HepG2 (cell line): Measurements from ENCODE around the gene TAF1B. TPM values are rescaled to one million over a fixed set of nuclear protein-coding genes. Genes with fewer than 3 reads are reported as not detected.
A peak's percentile ranks its signal among the peaks of the same experiment; 100 is the strongest.

Experiments
- ATF7 ChIP-seq, 2 experiments: fragments of 450-650 bp in 1 of 2; sonication (generic) in 1 of 2; formaldehyde crosslinking in 1 of 2; IDR thresholded peaks; 2 replicates each; pipeline versions ENCODE4 v1.4.0 to v1.6.1; 2016 to 2020; ENCODE audit warnings: antibody characterized with exemption in 1 of 2, mild to moderate bottlenecking in 1 of 2, missing genetic modification reagents in 1 of 2
- CBX2 ChIP-seq, 2 experiments: fragments of 200-600 bp in 1 of 2; sonication (generic); formaldehyde crosslinking in 1 of 2; IDR thresholded peaks; 2 replicates each; pipeline versions ENCODE4 v1.7.0 to v1.8.1; 2018 to 2022; ENCODE audit warnings: low read depth in 2 of 2, low read length in 1 of 2, mild to moderate bottlenecking in 1 of 2, missing genetic modification reagents in 1 of 2
- FIP1L1 ChIP-seq: fragments of 200-400 bp; formaldehyde crosslinking; IDR thresholded peaks from 2 replicates; pipeline ENCODE4 v1.6.1; 2018; ENCODE audit warnings: low read depth, mild to moderate bottlenecking, low read length, moderate library complexity, borderline replicate concordance; ENCODE audit not compliant: insufficient read depth
- GLI4 ChIP-seq: sonication (generic); formaldehyde crosslinking; IDR thresholded peaks from 2 replicates; pipeline ENCODE4 v1.5.1; 2020; ENCODE audit warnings: missing genetic modification reagents, mild to moderate bottlenecking, moderate library complexity, borderline replicate concordance
- KAT7 ChIP-seq: IDR thresholded peaks from 2 replicates; pipeline ENCODE4 v1.6.1; 2018; ENCODE audit warnings: borderline replicate concordance, missing compliant biosample characterization
- MZF1 ChIP-seq: sonication (generic); formaldehyde crosslinking; IDR thresholded peaks from 2 replicates; pipeline ENCODE4 v1.8.1; 2023; ENCODE audit warnings: mild to moderate bottlenecking, missing genetic modification reagents, borderline replicate concordance
- NR2F6 ChIP-seq, 2 experiments: IDR thresholded peaks; 2 replicates each; pipeline ENCODE4 v1.6.1; 2016; ENCODE audit warnings: antibody characterized with exemption in 1 of 2, mild to moderate bottlenecking in 1 of 2
- PHF20 ChIP-seq: sonication (generic); formaldehyde crosslinking; IDR thresholded peaks from 2 replicates; pipeline ENCODE4 v1.5.0; 2020; ENCODE audit warnings: mild to moderate bottlenecking, missing genetic modification reagents
- TMF1 ChIP-seq: sonication (generic); formaldehyde crosslinking; IDR thresholded peaks from 2 replicates; pipeline ENCODE4 v1.8.1; 2022; ENCODE audit warnings: low read depth, missing genetic modification reagents
- polyA plus RNA-seq, 8 experiments: library from polyadenylated mRNA; depleted of rRNA in 3 of 8; stranded (reverse) in 7 of 8; unstranded in 1 of 8; fragments of >200 nt; fragmentation: Illumina TruSeq in 4 of 8; extraction: Trizol in 4 of 8; gene quantifications; 2 replicates each; pipeline versions ENCODE4 v1.2.1 to v1.2.3, GENCODE V29; 2011 to 2016; ENCODE audit warnings: low read depth in 4 of 8, missing spikeins in 1 of 8, mixed read lengths in 1 of 8; ENCODE audit not compliant: insufficient read depth in 1 of 8
- total RNA-seq, 5 experiments: library from RNA; depleted of rRNA; stranded (reverse); fragments of >200 nt; fragmentation: Illumina TruSeq; extraction: Trizol; gene quantifications; 2 replicates each; pipeline ENCODE4 v1.2.3, GENCODE V29; 2016; ENCODE audit warnings: low read depth in 1 of 5
- TF ChIP-seq, protein P1 (sequence below), 2 experiments: IDR thresholded peaks; 2 replicates each; pipeline ENCODE4 v1.6.1; 2011 to 2012; ENCODE audit warnings: low read length in 2 of 2, borderline replicate concordance in 1 of 2, low read depth in 1 of 2, mild to moderate bottlenecking in 1 of 2, moderate library complexity in 1 of 2
- TF ChIP-seq, protein P2 (sequence below): sonication (generic); formaldehyde crosslinking; conservative IDR thresholded peaks from 2 replicates; pipeline ENCODE4 v1.5.0; 2020; ENCODE audit warnings: missing genetic modification reagents
- TF ChIP-seq, protein P3 (sequence below): sonication (generic); formaldehyde crosslinking; IDR thresholded peaks from 2 replicates; pipeline ENCODE4 v1.5.1; 2020; ENCODE audit warnings: mild to moderate bottlenecking, missing genetic modification reagents, moderate library complexity
- TF ChIP-seq, protein P4 (sequence below): sonication (generic); formaldehyde crosslinking; IDR thresholded peaks from 2 replicates; pipeline ENCODE4 v1.4.0; 2020; ENCODE audit warnings: missing genetic modification reagents

TAF1B gene
- total and polyA plus RNA-seq, 2 of the 13 experiments (the other 11 are each of a cell fraction or from before 2014, with no cell fraction given) = 13.3 to 27.7 TPM

DNA sequence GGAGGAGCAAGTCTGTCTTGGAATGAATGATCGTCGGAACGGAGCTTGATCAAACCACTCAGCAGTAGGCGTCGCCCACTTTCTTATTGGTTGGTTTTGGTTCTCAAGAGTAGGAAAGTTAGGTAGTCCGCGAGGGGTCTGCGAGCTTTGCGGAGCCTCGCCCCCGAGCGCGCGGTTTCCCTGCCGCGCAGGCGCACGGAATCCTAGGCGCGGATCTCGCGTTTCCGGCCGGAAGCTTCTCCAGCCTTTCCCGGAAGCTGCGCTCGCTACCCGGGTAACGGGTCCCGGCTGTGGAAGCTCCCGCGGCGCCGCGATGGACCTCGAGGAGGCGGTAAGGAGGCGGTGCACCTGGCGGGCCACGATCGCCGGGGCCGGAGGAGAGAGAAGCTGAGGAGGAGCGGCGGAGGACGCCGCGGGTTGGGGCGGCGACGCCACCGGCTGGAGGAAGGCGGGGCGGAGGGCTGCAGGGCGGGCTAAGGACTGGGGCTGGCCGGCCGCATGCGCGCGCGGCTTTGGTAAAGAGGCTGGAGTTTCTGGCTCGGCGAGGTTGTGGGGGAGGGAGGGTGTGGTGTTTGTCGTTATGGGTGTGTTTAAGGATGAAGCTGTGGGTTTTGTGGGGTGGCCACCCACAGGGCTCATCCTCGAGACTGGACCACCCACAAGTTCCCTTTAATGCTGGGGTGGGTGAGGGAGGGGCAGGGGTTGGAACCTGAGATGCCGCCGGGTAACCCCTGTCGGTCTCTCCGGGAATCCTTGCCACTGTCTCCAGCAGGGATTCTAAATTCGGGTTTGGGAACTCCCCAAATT is at the start of gene TAF1B (continued):
- TF ChIP-seq GLI4 (CRISPR knock-in tag) (peak; percentile 98; the same call in 1 of the 2 replicates), NR2F6 (IDR thresholded peaks at IDR 0.05) (no peak; the same call in 1 of the 2 replicates), NR2F6 (CRISPR knock-in tag; IDR thresholded peaks at IDR 0.05) (peak; percentile 58; the same call in 1 of the 2 replicates), TMF1 (CRISPR knock-in tag) (peak; percentile 80), FIP1L1 (no peak), CBX2 (IDR thresholded peaks at IDR 0.05; ENCODE audit: low read depth, low read length) (no peak), CBX2 (CRISPR knock-in tag; IDR thresholded peaks at IDR 0.05; ENCODE audit: low read depth) (no peak), KAT7 (CRISPR knock-in tag) (peak; percentile 96), PHF20 (peak; percentile 89), ATF7 (IDR thresholded peaks at IDR 0.05) (no peak), ATF7 (CRISPR knock-in tag; IDR thresholded peaks at IDR 0.05) (no peak), MZF1 (CRISPR knock-in tag) (peak; percentile 55; the same call in 1 of the 2 replicates)
- TF ChIP-seq, protein P1, sequence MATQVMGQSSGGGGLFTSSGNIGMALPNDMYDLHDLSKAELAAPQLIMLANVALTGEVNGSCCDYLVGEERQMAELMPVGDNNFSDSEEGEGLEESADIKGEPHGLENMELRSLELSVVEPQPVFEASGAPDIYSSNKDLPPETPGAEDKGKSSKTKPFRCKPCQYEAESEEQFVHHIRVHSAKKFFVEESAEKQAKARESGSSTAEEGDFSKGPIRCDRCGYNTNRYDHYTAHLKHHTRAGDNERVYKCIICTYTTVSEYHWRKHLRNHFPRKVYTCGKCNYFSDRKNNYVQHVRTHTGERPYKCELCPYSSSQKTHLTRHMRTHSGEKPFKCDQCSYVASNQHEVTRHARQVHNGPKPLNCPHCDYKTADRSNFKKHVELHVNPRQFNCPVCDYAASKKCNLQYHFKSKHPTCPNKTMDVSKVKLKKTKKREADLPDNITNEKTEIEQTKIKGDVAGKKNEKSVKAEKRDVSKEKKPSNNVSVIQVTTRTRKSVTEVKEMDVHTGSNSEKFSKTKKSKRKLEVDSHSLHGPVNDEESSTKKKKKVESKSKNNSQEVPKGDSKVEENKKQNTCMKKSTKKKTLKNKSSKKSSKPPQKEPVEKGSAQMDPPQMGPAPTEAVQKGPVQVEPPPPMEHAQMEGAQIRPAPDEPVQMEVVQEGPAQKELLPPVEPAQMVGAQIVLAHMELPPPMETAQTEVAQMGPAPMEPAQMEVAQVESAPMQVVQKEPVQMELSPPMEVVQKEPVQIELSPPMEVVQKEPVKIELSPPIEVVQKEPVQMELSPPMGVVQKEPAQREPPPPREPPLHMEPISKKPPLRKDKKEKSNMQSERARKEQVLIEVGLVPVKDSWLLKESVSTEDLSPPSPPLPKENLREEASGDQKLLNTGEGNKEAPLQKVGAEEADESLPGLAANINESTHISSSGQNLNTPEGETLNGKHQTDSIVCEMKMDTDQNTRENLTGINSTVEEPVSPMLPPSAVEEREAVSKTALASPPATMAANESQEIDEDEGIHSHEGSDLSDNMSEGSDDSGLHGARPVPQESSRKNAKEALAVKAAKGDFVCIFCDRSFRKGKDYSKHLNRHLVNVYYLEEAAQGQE (IDR thresholded peaks at IDR 0.05; ENCODE audit: borderline replicate concordance in 1 of 2, low read depth in 1 of 2, low read length in 2 of 2) = no peak; a peak in 1 of 4 replicates
- TF ChIP-seq, protein P2, sequence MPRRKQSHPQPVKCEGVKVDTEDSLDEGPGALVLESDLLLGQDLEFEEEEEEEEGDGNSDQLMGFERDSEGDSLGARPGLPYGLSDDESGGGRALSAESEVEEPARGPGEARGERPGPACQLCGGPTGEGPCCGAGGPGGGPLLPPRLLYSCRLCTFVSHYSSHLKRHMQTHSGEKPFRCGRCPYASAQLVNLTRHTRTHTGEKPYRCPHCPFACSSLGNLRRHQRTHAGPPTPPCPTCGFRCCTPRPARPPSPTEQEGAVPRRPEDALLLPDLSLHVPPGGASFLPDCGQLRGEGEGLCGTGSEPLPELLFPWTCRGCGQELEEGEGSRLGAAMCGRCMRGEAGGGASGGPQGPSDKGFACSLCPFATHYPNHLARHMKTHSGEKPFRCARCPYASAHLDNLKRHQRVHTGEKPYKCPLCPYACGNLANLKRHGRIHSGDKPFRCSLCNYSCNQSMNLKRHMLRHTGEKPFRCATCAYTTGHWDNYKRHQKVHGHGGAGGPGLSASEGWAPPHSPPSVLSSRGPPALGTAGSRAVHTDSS (CRISPR knock-in tag) = no peak
- TF ChIP-seq, protein P3, sequence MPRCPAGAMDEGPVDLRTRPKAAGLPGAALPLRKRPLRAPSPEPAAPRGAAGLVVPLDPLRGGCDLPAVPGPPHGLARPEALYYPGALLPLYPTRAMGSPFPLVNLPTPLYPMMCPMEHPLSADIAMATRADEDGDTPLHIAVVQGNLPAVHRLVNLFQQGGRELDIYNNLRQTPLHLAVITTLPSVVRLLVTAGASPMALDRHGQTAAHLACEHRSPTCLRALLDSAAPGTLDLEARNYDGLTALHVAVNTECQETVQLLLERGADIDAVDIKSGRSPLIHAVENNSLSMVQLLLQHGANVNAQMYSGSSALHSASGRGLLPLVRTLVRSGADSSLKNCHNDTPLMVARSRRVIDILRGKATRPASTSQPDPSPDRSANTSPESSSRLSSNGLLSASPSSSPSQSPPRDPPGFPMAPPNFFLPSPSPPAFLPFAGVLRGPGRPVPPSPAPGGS = peak; percentile 99
- TF ChIP-seq, protein P4, sequence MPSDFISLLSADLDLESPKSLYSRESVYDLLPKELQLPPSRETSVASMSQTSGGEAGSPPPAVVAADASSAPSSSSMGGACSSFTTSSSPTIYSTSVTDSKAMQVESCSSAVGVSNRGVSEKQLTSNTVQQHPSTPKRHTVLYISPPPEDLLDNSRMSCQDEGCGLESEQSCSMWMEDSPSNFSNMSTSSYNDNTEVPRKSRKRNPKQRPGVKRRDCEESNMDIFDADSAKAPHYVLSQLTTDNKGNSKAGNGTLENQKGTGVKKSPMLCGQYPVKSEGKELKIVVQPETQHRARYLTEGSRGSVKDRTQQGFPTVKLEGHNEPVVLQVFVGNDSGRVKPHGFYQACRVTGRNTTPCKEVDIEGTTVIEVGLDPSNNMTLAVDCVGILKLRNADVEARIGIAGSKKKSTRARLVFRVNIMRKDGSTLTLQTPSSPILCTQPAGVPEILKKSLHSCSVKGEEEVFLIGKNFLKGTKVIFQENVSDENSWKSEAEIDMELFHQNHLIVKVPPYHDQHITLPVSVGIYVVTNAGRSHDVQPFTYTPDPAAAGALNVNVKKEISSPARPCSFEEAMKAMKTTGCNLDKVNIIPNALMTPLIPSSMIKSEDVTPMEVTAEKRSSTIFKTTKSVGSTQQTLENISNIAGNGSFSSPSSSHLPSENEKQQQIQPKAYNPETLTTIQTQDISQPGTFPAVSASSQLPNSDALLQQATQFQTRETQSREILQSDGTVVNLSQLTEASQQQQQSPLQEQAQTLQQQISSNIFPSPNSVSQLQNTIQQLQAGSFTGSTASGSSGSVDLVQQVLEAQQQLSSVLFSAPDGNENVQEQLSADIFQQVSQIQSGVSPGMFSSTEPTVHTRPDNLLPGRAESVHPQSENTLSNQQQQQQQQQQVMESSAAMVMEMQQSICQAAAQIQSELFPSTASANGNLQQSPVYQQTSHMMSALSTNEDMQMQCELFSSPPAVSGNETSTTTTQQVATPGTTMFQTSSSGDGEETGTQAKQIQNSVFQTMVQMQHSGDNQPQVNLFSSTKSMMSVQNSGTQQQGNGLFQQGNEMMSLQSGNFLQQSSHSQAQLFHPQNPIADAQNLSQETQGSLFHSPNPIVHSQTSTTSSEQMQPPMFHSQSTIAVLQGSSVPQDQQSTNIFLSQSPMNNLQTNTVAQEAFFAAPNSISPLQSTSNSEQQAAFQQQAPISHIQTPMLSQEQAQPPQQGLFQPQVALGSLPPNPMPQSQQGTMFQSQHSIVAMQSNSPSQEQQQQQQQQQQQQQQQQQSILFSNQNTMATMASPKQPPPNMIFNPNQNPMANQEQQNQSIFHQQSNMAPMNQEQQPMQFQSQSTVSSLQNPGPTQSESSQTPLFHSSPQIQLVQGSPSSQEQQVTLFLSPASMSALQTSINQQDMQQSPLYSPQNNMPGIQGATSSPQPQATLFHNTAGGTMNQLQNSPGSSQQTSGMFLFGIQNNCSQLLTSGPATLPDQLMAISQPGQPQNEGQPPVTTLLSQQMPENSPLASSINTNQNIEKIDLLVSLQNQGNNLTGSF (CRISPR knock-in tag) = peak; percentile 93
